Dermis lymphatic vessel endothelial cell (primary cell): ENCODE data around the gene FAM9B. TPM values are rescaled to one million over a fixed set of nuclear protein-coding genes. Genes with fewer than 3 reads are reported as not detected.

Experiments used
- total RNA-seq: library from RNA; depleted of rRNA; stranded (reverse); fragments of >200 nt; gene quantifications from 2 replicates; pipeline ENCODE4 v1.2.1, GENCODE V29; 2014

The FAM9B gene
- not detected in 2 replicates for total RNA-seq

GRCh38 chrX:9033989-9034388 lies at the start of gene FAM9B:
Gene FAM9B (minus strand): TSS chrX:9034127. CDS start chrX:9032986, 1,141 bp downstream.

Other genes starting within 250 kb of the FAM9B start
- gene FAM9A, start 232.7 kb downstream of the FAM9B start, total RNA-seq: not detected in 2 replicates